ENCODE results near the gene SF3B5. TPM values are rescaled to one million over a fixed set of nuclear protein-coding genes. Genes with fewer than 3 reads are reported as not detected.

Gene SF3B5
- total and polyA plus RNA-seq, 9 of the 15 experiments (the other 6 are each of a cell fraction or from before 2014, with no cell fraction given) = 238 to 1,211 (median 407) TPM

GRCh38 chr6:144064402-144065212, 30.8 kb downstream of the SF3B5 start:
- H3K9ac ChIP-seq (ENCODE audit: insufficient read depth in 1 of 2, low read depth in 2 of 2, low read length in 2 of 2) = peak overlapping the region; percentile 76 to 96
- peak; percentile 52 to 76 (median 72) for DNase-seq (ENCODE audit: extremely low read depth in 1 of 4, low spot score in 3 of 4)
- TF ChIP-seq KAT2B (IDR thresholded peaks at IDR 0.05; ENCODE audit: low read depth, low read length) (no peak), HDAC8 (tag; IDR thresholded peaks at IDR 0.05) (no peak), COPS2 (conservative IDR thresholded peaks at IDR 0.05) (no peak), HMG20A (CRISPR knock-in tag; conservative IDR thresholded peaks at IDR 0.05) (no peak), XRCC5 (IDR thresholded peaks at IDR 0.05; ENCODE audit: low read depth, low read length) (0 out of 2 replicates have a peak, but pooled peaks have one; percentile 19), POLR2G (IDR thresholded peaks at IDR 0.05; ENCODE audit: low read depth, low read length) (no peak; the same call in 1 of the 2 replicates), ZNF699 (CRISPR knock-in tag; IDR thresholded peaks at IDR 0.05; ENCODE audit: insufficient replicate concordance) (no peak), KDM4B (IDR thresholded peaks at IDR 0.05; ENCODE audit: borderline replicate concordance in 2 of 2, low read depth in 1 of 2) (no peak), CEBPZ (IDR thresholded peaks at IDR 0.05; ENCODE audit: borderline replicate concordance, low read depth, low read length) (no peak), ZBTB9 (CRISPR knock-in tag; IDR thresholded peaks at IDR 0.05) (no peak), ZBTB26 (CRISPR knock-in tag; IDR thresholded peaks at IDR 0.05) (no peak), ZFP30 (CRISPR knock-in tag; IDR thresholded peaks at IDR 0.05; ENCODE audit: borderline replicate concordance) (no peak), ZNF3 (CRISPR knock-in tag; IDR thresholded peaks at IDR 0.05) (no peak), SMAD4 (CRISPR knock-in tag; conservative IDR thresholded peaks at IDR 0.05) (no peak), SMC3 (conservative IDR thresholded peaks at IDR 0.05; ENCODE audit: insufficient read depth, low read depth, low read length) (no peak)

More at GRCh38 chr6:144064402-144065212, 30.8 kb downstream of the SF3B5 start:
- Histone ChIP-seq H3K9me1 (ENCODE audit: control insufficient read depth, insufficient read depth, low read length) (no peaks in the 10 kb centered on the region), H3K9me3 (replicated peaks; ENCODE audit: control insufficient read depth, insufficient read depth, low read depth, low read length) (no peaks in the 10 kb centered on the region), H4K20me1 (replicated peaks; ENCODE audit: control insufficient read depth, insufficient read depth, low read length) (no peaks in the 10 kb centered on the region), H3K27me3 (ENCODE audit: control insufficient read depth in 2 of 2, insufficient read depth in 2 of 2, low read length in 2 of 2) (no peaks in the 10 kb centered on the region; a peak in 1 of 5 replicates), H3K4me3 (peak overlapping the region; percentile 76), H3K79me2 (ENCODE audit: control insufficient read depth, insufficient read depth, low read length) (no peaks in the 10 kb centered on the region), H3K4me1 (replicated peaks in 1 of 2; ENCODE audit: control insufficient read depth in 2 of 2, insufficient read depth in 2 of 2, low read length in 2 of 2) (peaks cover 15 to 17% of the 10 kb centered on the region in 2 experiments; a peak in 4 of 5 replicates), H3K27ac (ENCODE audit: extremely low read depth, low read depth, low read length) (peak overlapping the region; percentile 83), H2AFZ (ENCODE audit: low read depth, low read length) (peak overlapping the region; percentile 99), H3K36me3 (ENCODE audit: control insufficient read depth, insufficient read depth, low read length) (no peaks in the 10 kb centered on the region), H3K4me2 (ENCODE audit: insufficient read depth, low read length) (peak overlapping the region; percentile 88)
- BruUV-seq (replicated peaks) = TSS peak; percentile 75
- intact Hi-C loops (cut with micrococcal nuclease) (loop anchor here (1.0 to 2.0 kb wide), 2 partner anchors 18 to 31 kb away; partner anchors contain the start of gene SF3B5), in situ Hi-C loops (cut with MboI) (no loop called here)
- FAIRE-seq (no peak), ATAC-seq (peak; percentile 51)
- CTCF ChIA-PET (ENCODE audit: low intra/inter-chr PET ratio) = interaction anchor here (0.6 kb wide), 1 partner anchor 49 kb away, joined by 3 read pairs; no protein-coding TSS in a partner anchor
- POLR2A ChIA-PET = interaction anchor here (0.5 to 3.1 kb wide), 11 partner anchors 10 to 466 kb away, joined by 3 to 13 read pairs (median 3); no protein-coding TSS in a partner anchor
- WGBS (ENCODE audit: insufficient coverage, low coverage, missing lambda C conversion rate) = 12% methylated on average over 35 of the region's 57 CpGs
